HepG2 (cell line): Measurements from ENCODE around the gene LMAN2L. TPM values are rescaled to one million over a fixed set of nuclear protein-coding genes. Genes with fewer than 3 reads are reported as not detected.

Source experiments
- ARNT2 ChIP-seq: sonication (generic); formaldehyde crosslinking; IDR thresholded peaks from 2 replicates; pipeline ENCODE4 v1.8.0; 2022; ENCODE audit warnings: mild to moderate bottlenecking, low read depth, missing genetic modification reagents, moderate library complexity
- FOSL2 ChIP-seq: sonication (generic); formaldehyde crosslinking; IDR thresholded peaks from 2 replicates; pipeline ENCODE4 v1.4.0; 2020; ENCODE audit warnings: missing genetic modification reagents
- HIVEP1 ChIP-seq: sonication (generic); formaldehyde crosslinking; IDR thresholded peaks from 2 replicates; pipeline ENCODE4 v1.4.0; 2020; ENCODE audit warnings: mild to moderate bottlenecking, missing genetic modification reagents
- HMGXB4 ChIP-seq, 2 experiments: sonication (generic) in 1 of 2; formaldehyde crosslinking in 1 of 2; IDR thresholded peaks; 2 replicates each; pipeline versions ENCODE4 v1.4.0 to v1.6.1; 2018 to 2020; ENCODE audit warnings: missing genetic modification reagents in 2 of 2, borderline replicate concordance in 1 of 2, low read depth in 1 of 2, mild to moderate bottlenecking in 1 of 2, missing biosample characterization in 1 of 2
- HNF1A ChIP-seq, 2 experiments: sonication (generic) in 1 of 2; formaldehyde crosslinking in 1 of 2; IDR thresholded peaks; 2 replicates each; pipeline versions ENCODE4 v1.4.0 to v1.6.1; 2016 to 2020; ENCODE audit warnings: borderline replicate concordance in 1 of 2, low read depth in 1 of 2, mild to moderate bottlenecking in 1 of 2, missing genetic modification reagents in 1 of 2
- HNRNPL ChIP-seq: fragments of 200-400 bp; formaldehyde crosslinking; IDR thresholded peaks from 2 replicates; pipeline ENCODE4 v1.6.1; 2017; ENCODE audit warnings: mild to moderate bottlenecking, low read depth, low read length
- KLF15 ChIP-seq: sonication (generic); formaldehyde crosslinking; IDR thresholded peaks from 2 replicates; pipeline ENCODE4 v1.8.1; 2023; ENCODE audit warnings: borderline replicate concordance, mild to moderate bottlenecking, inconsistent platforms, missing genetic modification reagents, mixed read lengths
- KLF9 ChIP-seq: IDR thresholded peaks from 2 replicates; pipeline ENCODE4 v1.6.1; 2016; ENCODE audit warnings: low read depth
- NFE2L2 ChIP-seq: fragments of 150-350 bp; IDR thresholded peaks from 2 replicates; pipeline ENCODE4 v1.6.1; 2014; ENCODE audit warnings: low read length
- NR2F1 ChIP-seq, 2 experiments: fragments of 450-650 bp in 1 of 2; formaldehyde crosslinking in 1 of 2; IDR thresholded peaks; 2 replicates each; pipeline versions ENCODE4 v1.5.0 to v1.6.1; 2016 to 2020; ENCODE audit warnings: mild to moderate bottlenecking in 1 of 2, missing compliant biosample characterization in 1 of 2, missing genetic modification reagents in 1 of 2, moderate library complexity in 1 of 2
- NR2F2 ChIP-seq: IDR thresholded peaks from 2 replicates; pipeline ENCODE4 v1.6.1; 2012; ENCODE audit warnings: low read depth, inconsistent platforms, borderline replicate concordance
- PCBP1 ChIP-seq: fragments of 200-400 bp; formaldehyde crosslinking; IDR thresholded peaks from 2 replicates; pipeline ENCODE4 v1.6.1; 2017; ENCODE audit warnings: mild to moderate bottlenecking, low read depth, low read length, borderline replicate concordance
- RORA ChIP-seq: sonication (generic); formaldehyde crosslinking; IDR thresholded peaks from 2 replicates; pipeline ENCODE4 v1.5.0; 2020; ENCODE audit warnings: mild to moderate bottlenecking, missing genetic modification reagents, moderate library complexity
- SOX13 ChIP-seq, 3 experiments: fragments of 450-650 bp in 1 of 3; sonication (generic) in 1 of 3; formaldehyde crosslinking in 1 of 3; IDR thresholded peaks in 2 of 3; conservative IDR thresholded peaks in 1 of 3; 2 replicates each; pipeline versions ENCODE4 v1.5.0 to v1.6.1; 2016 to 2020; ENCODE audit warnings: antibody characterized with exemption in 1 of 3, mild to moderate bottlenecking in 1 of 3, missing compliant biosample characterization in 1 of 3, missing genetic modification reagents in 1 of 3, moderate library complexity in 1 of 3
- SP140L ChIP-seq: sonication (generic); formaldehyde crosslinking; IDR thresholded peaks from 2 replicates; pipeline ENCODE4 v1.4.0; 2020; ENCODE audit warnings: missing genetic modification reagents, borderline replicate concordance
- TCF7L2 ChIP-seq: IDR thresholded peaks from 2 replicates; pipeline ENCODE4 v1.6.1; 2011; ENCODE audit warnings: mild to moderate bottlenecking, low read depth, low read length, moderate library complexity
- TP53 ChIP-seq: sonication (generic); formaldehyde crosslinking; conservative IDR thresholded peaks from 2 replicates; pipeline ENCODE4 v1.4.0; 2020; ENCODE audit warnings: missing genetic modification reagents
- U2AF2 ChIP-seq: fragments of 200-400 bp; formaldehyde crosslinking; IDR thresholded peaks from 2 replicates; pipeline ENCODE4 v1.6.1; 2017; ENCODE audit warnings: low read depth, mild to moderate bottlenecking, low read length
- ZFP36L1 ChIP-seq: sonication (generic); formaldehyde crosslinking; IDR thresholded peaks from 2 replicates; pipeline ENCODE4 v1.8.0; 2022; ENCODE audit warnings: mild to moderate bottlenecking, missing genetic modification reagents, moderate library complexity
- ZFP36L2 ChIP-seq: sonication (generic); formaldehyde crosslinking; IDR thresholded peaks from 2 replicates; pipeline ENCODE4 v1.4.0; 2020; ENCODE audit warnings: missing genetic modification reagents
- ZMAT5 ChIP-seq: sonication (generic); formaldehyde crosslinking; IDR thresholded peaks from 2 replicates; pipeline ENCODE4 v1.5.0; 2020; ENCODE audit warnings: mild to moderate bottlenecking, low read depth, missing genetic modification reagents, borderline replicate concordance
- ZNF432 ChIP-seq: sonication (generic); formaldehyde crosslinking; IDR thresholded peaks from 2 replicates; pipeline ENCODE4 v1.5.0; 2020; ENCODE audit warnings: missing genetic modification reagents, mild to moderate bottlenecking, borderline replicate concordance
- ZNF441 ChIP-seq: sonication (generic); formaldehyde crosslinking; IDR thresholded peaks from 2 replicates; pipeline ENCODE4 v1.7.0; 2021; ENCODE audit warnings: missing genetic modification reagents, borderline replicate concordance
- ZNF883 ChIP-seq: sonication (generic); formaldehyde crosslinking; IDR thresholded peaks from 2 replicates; pipeline ENCODE4 v1.5.1; 2020; ENCODE audit warnings: mild to moderate bottlenecking, missing genetic modification reagents; ENCODE audit errors: not compliant biosample characterization
- polyA plus RNA-seq, 8 experiments: library from polyadenylated mRNA; depleted of rRNA in 3 of 8; stranded (reverse) in 7 of 8; unstranded in 1 of 8; fragments of >200 nt; fragmentation: Illumina TruSeq in 4 of 8; extraction: Trizol in 4 of 8; gene quantifications; 2 replicates each; pipeline versions ENCODE4 v1.2.1 to v1.2.3, GENCODE V29; 2011 to 2016; ENCODE audit warnings: low read depth in 4 of 8, missing spikeins in 1 of 8, mixed read lengths in 1 of 8; ENCODE audit not compliant: insufficient read depth in 1 of 8
- total RNA-seq, 5 experiments: library from RNA; depleted of rRNA; stranded (reverse); fragments of >200 nt; fragmentation: Illumina TruSeq; extraction: Trizol; gene quantifications; 2 replicates each; pipeline ENCODE4 v1.2.3, GENCODE V29; 2016; ENCODE audit warnings: low read depth in 1 of 5

Gene LMAN2L
- total and polyA plus RNA-seq, 2 of the 13 experiments (the other 11 are each of a cell fraction or from before 2014, with no cell fraction given) = 39.1 to 57.9 TPM

DNA sequence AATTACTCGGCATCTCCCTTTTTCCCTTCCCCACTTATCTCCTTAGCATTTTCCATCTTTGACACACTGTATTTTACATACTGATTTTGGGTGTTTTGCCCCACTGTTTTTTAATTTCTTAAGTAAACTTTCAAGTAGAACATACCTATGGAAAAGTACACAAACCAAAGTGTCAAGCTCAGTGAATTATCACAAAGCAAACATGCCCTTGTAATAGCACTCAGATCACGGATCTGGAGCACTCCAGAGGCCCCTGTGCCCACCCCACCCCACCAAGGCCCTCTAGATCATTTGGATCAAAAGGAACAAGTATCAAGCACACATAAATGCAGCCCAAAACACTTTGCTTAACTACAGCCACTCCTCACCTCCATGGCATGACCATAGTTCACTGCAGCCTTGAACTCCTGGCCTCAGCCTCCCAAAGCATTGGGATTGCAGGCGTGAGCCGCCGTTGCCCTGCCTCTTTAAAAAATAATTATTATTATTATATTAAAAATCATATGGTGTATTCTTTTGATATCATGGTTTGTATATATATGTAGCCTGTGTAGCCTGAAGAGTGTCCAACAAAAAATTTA, 59.2 kb downstream of the LMAN2L start (continued):
- TF ChIP-seq TCF7L2 = no peak
- no peak for TF ChIP-seq HIVEP1 (CRISPR knock-in tag)
- no peak for TF ChIP-seq NFE2L2
- TF ChIP-seq FOSL2 (CRISPR knock-in tag) = no peak
- no peak for TF ChIP-seq U2AF2
- TF ChIP-seq SOX13 (IDR thresholded peaks at IDR 0.05) = no peak
- TF ChIP-seq SOX13 (CRISPR knock-in tag; conservative IDR thresholded peaks at IDR 0.05 in 1 of 2, IDR thresholded peaks at IDR 0.05 in 1 of 2) = peak in 1 of 2 experiments; percentile 30; a peak in 1 of 4 replicates
- TF ChIP-seq KLF9 = no peak
- no peak for TF ChIP-seq ZNF883 (CRISPR knock-in tag)
- no peak for TF ChIP-seq HNF1A (IDR thresholded peaks at IDR 0.05; ENCODE audit: low read depth)
- no peak for TF ChIP-seq HNF1A (CRISPR knock-in tag; IDR thresholded peaks at IDR 0.05; ENCODE audit: borderline replicate concordance)
- no peak for TF ChIP-seq HMGXB4 (CRISPR knock-in tag; IDR thresholded peaks at IDR 0.05; ENCODE audit: borderline replicate concordance in 1 of 2, low read depth in 1 of 2)
- no peak for TF ChIP-seq SP140L (CRISPR knock-in tag)
- no peak for TF ChIP-seq ZMAT5 (CRISPR knock-in tag)
- TF ChIP-seq NR2F2 = peak; percentile 66; the same call in 1 of the 2 replicates
- TF ChIP-seq ZFP36L2 (CRISPR knock-in tag) = no peak
- TF ChIP-seq PCBP1 = no peak
- no peak for TF ChIP-seq ARNT2 (CRISPR knock-in tag)
- no peak for TF ChIP-seq ZFP36L1 (CRISPR knock-in tag)
- TF ChIP-seq ZNF441 (CRISPR knock-in tag) = no peak
- no peak for TF ChIP-seq HNRNPL
- TF ChIP-seq KLF15 (CRISPR knock-in tag) = no peak
- peak in 1 of 2 experiments; percentile 55; a peak in 1 of 4 replicates for TF ChIP-seq NR2F1 (CRISPR knock-in tag; IDR thresholded peaks at IDR 0.05)
- TF ChIP-seq RORA (CRISPR knock-in tag) = no peak
- TF ChIP-seq ZNF432 (CRISPR knock-in tag) = no peak
- no peak for TF ChIP-seq TP53 (CRISPR knock-in tag)
